IMR-90 (cell line): ENCODE measurements around the gene HYDIN. TPM values are rescaled to one million over a fixed set of nuclear protein-coding genes. Genes with fewer than 3 reads are reported as not detected.

Experiments used
- ATAC-seq: fragments of 200-7000 bp; cut with Tn5 transposase; 2 replicates; pipeline ENCODE4 v1.9.1; 2020; ENCODE audit warnings: low read depth, mild to moderate bottlenecking, moderate library complexity
- BruUV-seq: library from RNA; stranded (reverse); fragments of 400-500 nt; replicated peaks from 2 replicates; lab custom pipeline; 2021; lab: Mats Ljungman, UMichigan
- CTCF ChIA-PET: fragments of 300-600 bp; formaldehyde crosslinking; extraction: SDS; loops from one replicate; lab custom pipeline; 2021; ENCODE audit warnings: antibody characterized with exemption; lab: Yijun Ruan, JAX
- POLR2A ChIA-PET: fragments of 300-600 bp; sonication (Branson Sonifier 250); formaldehyde crosslinking; loops from one replicate; lab custom pipeline; 2022; ENCODE audit warnings: antibody characterized with exemption; ENCODE audit not compliant: unreplicated experiment; lab: Charles Lee
- DNase-seq: peaks from one replicate; pipeline ENCODE4 v3.0.0; 2013
- H2AFZ ChIP-seq: replicated peaks from 2 replicates; pipeline ENCODE3; 2013; ENCODE audit warnings: low read length, mild to moderate bottlenecking; ENCODE audit not compliant: poor library complexity
- H2AK5ac ChIP-seq: 2 replicates; pipeline ENCODE4 v1.6.1; 2013; ENCODE audit warnings: low read depth, low read length, inconsistent platforms
- H2AK9ac ChIP-seq: replicated peaks from 2 replicates; pipeline ENCODE3; 2013; ENCODE audit warnings: mild to moderate bottlenecking, low read depth, low read length, moderate library complexity; ENCODE audit not compliant: poor library complexity
- H2BK120ac ChIP-seq: 2 replicates; pipeline ENCODE4 v1.6.1; 2013; ENCODE audit warnings: low read depth, low read length, inconsistent platforms
- H2BK15ac ChIP-seq: 3 replicates; pipeline ENCODE4 v1.6.1; 2013; ENCODE audit warnings: low read depth, low read length, inconsistent platforms
- H2BK20ac ChIP-seq: 2 replicates; pipeline ENCODE4 v1.6.1; 2013; ENCODE audit warnings: low read depth, mild to moderate bottlenecking, inconsistent platforms, low read length, moderate library complexity
- H2BK5ac ChIP-seq: 2 replicates; pipeline ENCODE4 v1.6.1; 2013; ENCODE audit warnings: mild to moderate bottlenecking, low read depth, low read length, inconsistent platforms; ENCODE audit not compliant: poor library complexity, severe bottlenecking
- H3K14ac ChIP-seq: replicated peaks from 2 replicates; pipeline ENCODE4 v1.6.1; 2013; ENCODE audit warnings: low read depth, low read length, inconsistent platforms
- H3K18ac ChIP-seq: 2 replicates; pipeline ENCODE4 v1.6.1; 2013; ENCODE audit warnings: low read depth, low read length, control low read depth
- H3K23ac ChIP-seq: 2 replicates; pipeline ENCODE4 v1.6.1; 2013; ENCODE audit warnings: low read depth, low read length, inconsistent platforms
- H3K27ac ChIP-seq: 2 replicates; pipeline ENCODE4 v1.5.1; 2013; ENCODE audit warnings: mild to moderate bottlenecking, control low read depth, low read length; ENCODE audit not compliant: insufficient read depth
- H3K27me3 ChIP-seq: 2 replicates; pipeline ENCODE4 v1.6.1; 2013; ENCODE audit warnings: low read length; ENCODE audit not compliant: control insufficient read depth, insufficient read depth
- H3K36me3 ChIP-seq: 2 replicates; pipeline ENCODE4 v1.6.1; 2013; ENCODE audit warnings: low read length, mixed read lengths; ENCODE audit not compliant: control insufficient read depth, insufficient read depth
- H3K4ac ChIP-seq: 2 replicates; pipeline ENCODE4 v1.6.1; 2013; ENCODE audit warnings: low read depth, low read length, inconsistent platforms
- H3K4me1 ChIP-seq: 2 replicates; pipeline ENCODE4 v1.6.1; 2013; ENCODE audit warnings: low read length, mixed read lengths; ENCODE audit not compliant: control insufficient read depth, insufficient read depth
- H3K4me2 ChIP-seq: 2 replicates; pipeline ENCODE4 v1.6.1; 2013; ENCODE audit warnings: low read depth, mild to moderate bottlenecking, control low read depth, low read length, moderate library complexity
- H3K4me3 ChIP-seq: 2 replicates; pipeline ENCODE4 v1.5.1; 2013; ENCODE audit warnings: low read depth, mild to moderate bottlenecking, control low read depth, low read length, moderate library complexity; ENCODE audit not compliant: insufficient read depth
- H3K56ac ChIP-seq: 2 replicates; pipeline ENCODE4 v1.6.1; 2013; ENCODE audit warnings: low read length, inconsistent platforms; ENCODE audit not compliant: insufficient read depth; ENCODE audit errors: extremely low read depth
- H3K79me1 ChIP-seq, 2 experiments: 2 replicates each; pipeline ENCODE4 v1.6.1; 2013; ENCODE audit warnings: low read length in 2 of 2, inconsistent platforms in 1 of 2, low read depth in 1 of 2
- H3K9ac ChIP-seq: 2 replicates; pipeline ENCODE4 v1.6.1; 2013; ENCODE audit warnings: low read depth, low read length, control low read depth
- H3K9me1 ChIP-seq: 2 replicates; pipeline ENCODE4 v1.6.1; 2013; ENCODE audit warnings: low read length, inconsistent platforms; ENCODE audit not compliant: insufficient read depth
- H3K9me3 ChIP-seq: 2 replicates; pipeline ENCODE4 v1.6.1; 2013; ENCODE audit warnings: low read length; ENCODE audit not compliant: control insufficient read depth, insufficient read depth
- H4K20me1 ChIP-seq: 2 replicates; pipeline ENCODE4 v1.6.1; 2013; ENCODE audit warnings: low read length, inconsistent platforms; ENCODE audit not compliant: insufficient read depth
- H4K5ac ChIP-seq: 2 replicates; pipeline ENCODE4 v1.6.1; 2013; ENCODE audit warnings: mild to moderate bottlenecking, low read depth, low read length, control low read depth
- H4K8ac ChIP-seq, 2 experiments: 2 replicates each; pipeline ENCODE4 v1.6.1; 2013; ENCODE audit warnings: low read depth in 2 of 2, low read length in 2 of 2, control low read depth in 1 of 2, inconsistent platforms in 1 of 2
- H4K91ac ChIP-seq: 2 replicates; pipeline ENCODE4 v1.6.1; 2013; ENCODE audit warnings: low read depth, low read length, inconsistent platforms; ENCODE audit not compliant: insufficient read depth
- CEBPB ChIP-seq: IDR thresholded peaks from 2 replicates; pipeline ENCODE4 v1.6.1; 2012; ENCODE audit warnings: low read depth, low read length, improper control_type of control experiment
- ELK1 ChIP-seq: fragments of 150-350 bp; IDR thresholded peaks from 2 replicates; pipeline ENCODE4 v1.6.1; 2016; ENCODE audit warnings: low read depth, mild to moderate bottlenecking, low read length, moderate library complexity, borderline replicate concordance
- MAFK ChIP-seq: IDR thresholded peaks from 2 replicates; pipeline ENCODE4 v1.6.1; 2012; ENCODE audit warnings: low read depth, low read length, improper control_type of control experiment
- POLR2A ChIP-seq: IDR thresholded peaks from 2 replicates; pipeline ENCODE4 v1.6.1; 2012; ENCODE audit warnings: mild to moderate bottlenecking, low read depth, low read length
- RAD21 ChIP-seq: IDR thresholded peaks from 2 replicates; pipeline ENCODE4 v1.6.1; 2012; ENCODE audit warnings: low read length, improper control_type of control experiment
- WGBS, 2 experiments: methylation state at CpG; one replicate each; pipeline versions ENCODE4 v1.1.5 to v1.1.7; 2013; ENCODE audit warnings: missing lambda C conversion rate in 2 of 2; ENCODE audit not compliant: insufficient read length in 1 of 2; ENCODE audit errors: extremely low coverage in 2 of 2; 5-methylcytosine and 5-hydroxymethylcytosine counted together
- dilution Hi-C: fragments of 300-500 bp; cut with HindIII; formaldehyde crosslinking; loops from one replicate; pipeline ENCODE4 v1.14.3; 2018; ENCODE audit warnings: low sequenced_read_pairs; ENCODE audit not compliant: unreplicated experiment
- in situ Hi-C: fragments of 300-500 bp; cut with MboI; formaldehyde crosslinking; loops from 3 replicates; pipeline ENCODE4 v1.14.3; 2019; ENCODE audit warnings: low sequenced_read_pairs, inconsistent platforms, mixed read lengths
- intact Hi-C: fragments of 100-400 bp; cut with micrococcal nuclease; formaldehyde crosslinking; loops from 2 replicates; pipeline ENCODE4 v1.10.0; 2022
- polyA plus RNA-seq, 3 experiments: library from polyadenylated mRNA; depleted of rRNA; stranded (reverse); fragments of >200 nt; gene quantifications; 2 replicates each; pipeline ENCODE4 v1.2.3, GENCODE V29; 2012; ENCODE audit warnings: low replicate concordance in 1 of 3
- total RNA-seq: library from RNA; depleted of rRNA; stranded (reverse); fragments of >200 nt; gene quantifications from 2 replicates; pipeline ENCODE4 v1.2.3, GENCODE V29; 2012

HYDIN gene
- total and polyA plus RNA-seq, 2 of the 4 experiments (the other 2 are of a cell fraction) = 0.18 to 0.27 TPM

- dilution Hi-C loops (no loop called here), intact Hi-C loops (loop anchor here (10.0 kb wide), 2 partner anchors 225 to 575 kb away; partner anchors contain the start of gene CALB2), in situ Hi-C loops (loop anchor here (10.0 to 25.0 kb wide), 3 partner anchors 245 to 708 kb away; partner anchors contain the start of genes CMTR2 and ZNF19)
- Histone ChIP-seq H3K18ac (no peak overlapping the region), H2BK120ac (no peak overlapping the region), H2AK5ac (no peak overlapping the region), H3K4ac (no peak overlapping the region), H3K4me2 (no peak overlapping the region), H3K79me1 (peaks cover 0 to 15% of the 10 kb centered on the region in 2 experiments; a peak in 2 of 4 replicates), H3K9me1 (peaks cover 10% of the 10 kb centered on the region), H2BK5ac (peak overlapping the region; percentile 19), H2AK9ac (no peak overlapping the region), H2BK20ac (no peak overlapping the region), H3K14ac (no peak overlapping the region), H3K4me3 (no peak overlapping the region), H3K23ac (no peak overlapping the region), H3K56ac (no peak overlapping the region), H2AFZ (no peak overlapping the region), H4K8ac (no peak overlapping the region), H2BK15ac (no peak overlapping the region), H4K5ac (no peak overlapping the region), H3K9ac (no peak overlapping the region), H3K4me1 (peaks cover 3% of the 10 kb centered on the region; the same call in 1 of the 2 replicates), H3K36me3 (peaks cover 47% of the 10 kb centered on the region), H3K27ac (no peak overlapping the region), H4K91ac (no peak overlapping the region), H4K20me1 (peaks cover 9% of the 10 kb centered on the region; the same call in 1 of the 2 replicates), H3K9me3 (peaks cover 2% of the 10 kb centered on the region; the same call in 1 of the 2 replicates), H3K27me3 (no peaks in the 10 kb centered on the region)
- ChIA-PET CTCF (interaction anchor here (0.6 to 1.6 kb wide), 4 partner anchors 9 to 720 kb away, joined by 3 to 5 read pairs (median 3); no protein-coding TSS in a partner anchor), POLR2A (interaction anchor here (0.6 kb wide), 1 partner anchor 243 kb away, joined by 3 read pairs; no protein-coding TSS in a partner anchor)
- DNase-seq (peak; percentile 28), ATAC-seq (peak; percentile 30)
- TF ChIP-seq MAFK = no peak
- TF ChIP-seq CEBPB = no peak
- no peak for TF ChIP-seq ELK1
- TF ChIP-seq RAD21 = no peak
- TF ChIP-seq POLR2A = no peak
- no TSS peak for BruUV-seq
- no CpG with 5 or more reads among the region's 1 CpG for WGBS, 2 experiments
Observed at GRCh38 chr16:70779361-70779760, 451.2 kb downstream of the HYDIN start.
